DMS153 treated with DMSO at 0.1 percent for 48 hours (cell line): Measurements from ENCODE around the gene OR52B6.
"Not testable (repeated sequence)": the region's sequence is repeated elsewhere in the genome, so short reads cannot be mapped to it uniquely, and the experiment has no call there.

Experiments
- DNase-seq: peaks from one replicate; lab custom pipeline; 2025; ENCODE audit not compliant: unreplicated experiment; lab: John Stamatoyannopoulos, UW

The OR52B6 gene

GRCh38 chr11:5593146-5593545 lies 12.5 kb downstream of the OR52B6 start:
- no peak for DNase-seq

GRCh38 chr11:5596607-5597201 lies 16.0 kb downstream of the OR52B6 start, which contains the start of gene TRIM6:
Gene TRIM6, plus strand, starts transcription at chr11:5596637. Its CDS starts 261 bp downstream, at chr11:5596898.
- DNase-seq: no peak

- no peak for DNase-seq
Observed at GRCh38 chr11:5597953-5598352, 17.3 kb downstream of the OR52B6 start.

- DNase-seq: peak; percentile 29
Observed at GRCh38 chr11:5600374-5600851, 19.7 kb downstream of the OR52B6 start.

GRCh38 chr11:5602791-5603190 lies 22.1 kb downstream of the OR52B6 start:
- not testable (repeated sequence) for DNase-seq

GRCh38 chr11:5603326-5603725 lies 22.6 kb downstream of the OR52B6 start:
- DNase-seq: no peak

GRCh38 chr11:5604896-5605295 lies 24.2 kb downstream of the OR52B6 start:
- DNase-seq: no peak

GRCh38 chr11:5605849-5606248 lies 25.2 kb downstream of the OR52B6 start:
- no peak for DNase-seq

GRCh38 chr11:5608808-5609207 lies 28.1 kb downstream of the OR52B6 start:
- no peak for DNase-seq

- DNase-seq: no peak
Observed at GRCh38 chr11:5610446-5610845, 29.8 kb downstream of the OR52B6 start.

GRCh38 chr11:5611627-5612026 lies 30.9 kb downstream of the OR52B6 start:
- no peak for DNase-seq

- no peak for DNase-seq
Observed at GRCh38 chr11:5618807-5619206, 38.1 kb downstream of the OR52B6 start.

GRCh38 chr11:5620651-5621521 lies 40.2 kb downstream of the OR52B6 start:
- no peak for DNase-seq

- no peak for DNase-seq
Observed at GRCh38 chr11:5621580-5621979, 40.9 kb downstream of the OR52B6 start.

- DNase-seq: no peak
Observed at GRCh38 chr11:5622802-5623201, 42.1 kb downstream of the OR52B6 start.

GRCh38 chr11:5624489-5625279 lies 44.0 kb downstream of the OR52B6 start, which contains the start of gene TRIM34:
Gene TRIM34, plus strand, starts transcription at chr11:5625001. Its CDS starts 7,331 bp downstream, at chr11:5632332.
- peak; percentile 2 for DNase-seq

GRCh38 chr11:5625281-5625680 lies 44.6 kb downstream of the OR52B6 start:
- no peak for DNase-seq

GRCh38 chr11:5626196-5626595 lies 45.5 kb downstream of the OR52B6 start:
- no peak for DNase-seq

GRCh38 chr11:5631417-5631816 lies 50.7 kb downstream of the OR52B6 start:
- DNase-seq: no peak
